Gastroesophageal sphincter (tissue), 3 donors: ENCODE data around the gene MYO18A.

ENCODE experiments used
- CTCF ChIP-seq, 4 experiments: fragments of 200-600 bp in 2 of 4; fragments of 450-650 bp in 2 of 4; sonication (generic) in 1 of 4; IDR thresholded peaks; one replicate each; pipeline ENCODE4 v1.5.1; 2017 to 2019; ENCODE audit warnings: antibody characterized with exemption in 4 of 4, mild to moderate bottlenecking in 2 of 4, moderate library complexity in 2 of 4
- POLR2A ChIP-seq, 2 donors: fragments of 450-650 bp; IDR thresholded peaks; one replicate each; pipeline ENCODE4 v1.6.1; 2017; ENCODE audit warnings: antibody characterized with exemption in 2 of 2, mild to moderate bottlenecking in 2 of 2, moderate library complexity in 1 of 2

GRCh38 chr17:29141514-29141876, 38.7 kb downstream of the MYO18A start:
- TF ChIP-seq CTCF (IDR thresholded peaks at IDR 0.05) (no peak), POLR2A (IDR thresholded peaks at IDR 0.05) (no peak)
